GM12873 (cell line): ENCODE data around the gene KIRREL3.

Source experiments
- CTCF ChIP-seq: IDR thresholded peaks from 2 replicates; pipeline ENCODE4 v1.5.1; 2012; ENCODE audit warnings: low read depth, mild to moderate bottlenecking, moderate library complexity, low read length, control low read depth; ENCODE audit not compliant: insufficient read depth; ENCODE audit errors: missing control alignments

Gene KIRREL3

DNA sequence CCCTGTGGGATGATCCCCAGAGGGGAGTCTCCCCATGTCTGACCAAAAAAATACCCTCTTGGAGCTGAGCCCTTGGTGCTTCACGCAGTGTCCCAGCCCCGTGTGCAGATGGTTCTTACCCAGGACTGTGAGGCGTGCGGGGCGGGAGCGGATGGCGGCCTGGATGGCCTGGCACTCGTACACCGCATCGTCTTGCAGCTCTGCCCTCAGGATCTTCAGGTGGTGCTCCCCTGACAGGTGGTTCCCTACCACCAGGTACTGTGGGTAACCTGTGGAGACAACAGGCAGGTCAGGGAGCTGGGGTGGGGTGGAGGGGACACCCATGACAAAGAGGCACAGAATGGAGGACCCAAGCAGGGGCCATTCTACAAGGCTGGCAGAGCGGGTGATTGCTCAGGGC is 479.4 kb downstream of the KIRREL3 start:
- TF ChIP-seq CTCF, result no peak

DNA sequence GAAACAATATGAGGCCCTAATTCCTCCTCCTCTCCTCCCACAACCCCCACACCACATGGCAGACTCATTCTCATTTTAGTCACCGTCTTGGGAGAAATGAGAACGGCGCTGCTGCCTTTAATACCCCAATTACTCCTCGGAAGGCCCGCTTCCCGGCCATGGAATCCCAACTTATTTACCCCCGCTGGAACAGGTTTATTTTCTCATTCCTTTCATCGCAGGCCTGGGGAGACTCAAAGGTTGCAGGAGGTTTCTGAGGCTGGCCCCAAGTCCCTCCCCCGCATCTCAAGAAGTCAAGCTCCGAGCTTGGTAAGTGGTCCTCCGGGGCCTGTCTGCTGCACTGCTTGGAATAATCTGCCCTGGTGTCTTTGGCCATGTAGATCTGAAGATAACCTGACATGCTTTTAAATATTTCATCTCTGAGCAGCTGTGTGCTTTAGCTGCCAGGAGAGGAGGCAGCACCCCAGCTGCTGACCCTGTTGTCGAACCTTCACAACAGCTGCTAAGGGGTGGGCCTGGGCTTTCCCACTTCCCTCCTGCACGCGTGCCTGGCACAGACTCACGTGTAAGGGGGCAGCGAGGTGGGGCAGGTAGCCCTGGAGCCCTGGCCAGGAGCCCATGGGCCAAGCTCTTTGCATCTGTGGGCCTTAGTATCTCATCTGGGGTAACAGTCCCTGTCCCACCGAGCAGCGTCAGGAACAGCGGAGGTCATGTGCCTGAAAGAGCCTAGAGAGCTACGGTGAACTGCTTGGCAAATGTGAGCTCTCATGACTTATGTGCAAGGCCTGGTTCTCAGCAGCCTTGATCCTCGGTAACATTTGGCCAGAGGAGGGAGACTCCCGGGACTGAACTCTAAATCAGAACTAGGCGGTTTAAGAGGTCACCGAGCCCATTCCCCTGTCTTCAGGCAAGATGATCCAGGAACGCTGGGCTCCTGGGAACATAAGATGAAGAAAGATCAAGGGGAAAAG is 480.5 kb downstream of the KIRREL3 start:
- TF ChIP-seq CTCF, result no peak

- no peak for TF ChIP-seq CTCF
These were observed 481.4 kb downstream of the KIRREL3 start for GRCh38 chr11:126518972-126519690.

DNA sequence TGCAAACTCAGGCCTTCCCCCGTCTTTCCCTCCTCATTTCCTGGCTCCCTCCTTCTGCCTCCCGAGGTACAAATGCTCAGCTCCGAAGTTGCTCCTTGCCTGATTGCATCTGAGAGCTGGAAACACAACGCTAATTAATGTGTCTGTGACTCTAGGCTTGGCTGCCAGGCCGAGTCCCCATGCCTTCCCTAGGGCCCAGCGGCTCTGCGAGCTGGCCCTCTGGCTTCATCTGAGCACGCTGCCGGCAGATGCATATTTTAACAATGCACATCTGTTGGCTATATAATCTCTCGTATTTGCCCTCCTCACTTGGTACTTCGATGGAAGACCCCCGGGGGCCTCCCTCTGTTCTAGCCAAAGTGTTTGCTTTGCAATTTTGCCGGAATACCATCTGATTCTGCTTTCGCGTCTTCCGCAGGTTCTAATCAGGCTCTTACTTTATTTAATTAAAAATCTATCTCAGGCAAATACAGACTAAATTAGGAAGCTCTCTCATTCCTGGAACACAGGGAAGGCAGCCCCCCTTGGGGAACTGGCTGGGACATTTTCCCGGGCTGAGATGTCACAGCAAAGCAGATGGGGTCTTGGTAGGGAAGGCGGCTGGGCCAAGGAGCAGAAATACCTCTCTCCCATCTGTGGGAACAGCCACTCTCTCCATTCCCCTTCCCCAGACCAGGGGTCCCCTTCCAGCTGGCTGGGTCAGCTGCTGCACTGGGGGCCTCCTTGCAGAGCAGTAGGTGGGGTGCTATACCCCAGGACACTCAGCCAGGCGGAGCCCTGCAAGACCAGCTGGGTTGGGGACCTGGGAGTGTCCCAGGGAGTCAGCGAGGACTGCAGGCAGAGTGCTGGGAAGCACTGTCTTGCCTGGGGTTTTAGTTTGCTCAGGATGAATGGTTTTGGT is 482.2 kb downstream of the KIRREL3 start:
- TF ChIP-seq CTCF, result no peak

- no peak for TF ChIP-seq CTCF
These were observed 485.1 kb downstream of the KIRREL3 start for GRCh38 chr11:126515501-126515900.

DNA sequence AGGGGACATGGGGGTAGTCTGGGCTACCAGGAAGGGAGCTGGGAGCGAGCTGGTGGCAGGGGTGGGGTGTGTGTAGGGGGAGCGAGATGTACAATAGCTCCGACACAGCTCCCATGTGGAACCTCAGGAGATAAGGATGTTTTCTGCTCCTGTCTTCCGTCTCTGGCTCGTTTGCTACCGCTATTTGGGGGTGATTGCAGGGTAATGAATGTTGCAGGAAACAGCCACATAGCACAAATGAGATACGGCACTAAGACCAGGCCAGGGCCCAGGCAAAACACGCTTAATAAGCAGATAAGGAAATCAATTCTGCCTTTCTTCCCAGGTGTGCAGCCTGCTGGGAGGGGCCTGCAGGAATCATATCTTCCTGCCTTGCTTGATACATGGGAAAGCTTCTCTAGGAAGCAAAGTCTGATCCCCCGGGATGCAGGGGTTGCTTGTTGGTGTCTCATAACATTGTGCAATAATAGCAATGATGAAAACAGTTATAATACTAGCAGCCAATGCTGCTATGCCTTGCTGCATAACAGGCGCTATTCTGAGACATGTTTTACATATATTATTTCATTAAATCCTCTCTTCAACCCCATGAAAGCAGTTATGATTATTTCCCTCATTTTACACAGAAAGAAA is 486.4 kb downstream of the KIRREL3 start:
- no peak for TF ChIP-seq CTCF
